Neural cell (in vitro differentiated cells): ENCODE data around the gene CLIP1. TPM values are rescaled to one million over a fixed set of nuclear protein-coding genes. Genes with fewer than 3 reads are reported as not detected.

Experiments
- H2AFZ ChIP-seq: fragments of 200-600, 300-800 bp; sonication (generic), shearing (Covaris generic); 2 replicates; pipeline ENCODE4 v1.6.0; 2014; ENCODE audit warnings: low read depth, mild to moderate bottlenecking, antibody characterized with exemption, low read length, moderate library complexity
- H3F3A ChIP-seq: fragments of 200-600 bp; shearing (Covaris generic); 2 replicates; pipeline ENCODE4 v1.6.1; 2016; ENCODE audit warnings: mild to moderate bottlenecking, moderate library complexity, mixed read lengths, antibody characterized with exemption, low read length; ENCODE audit not compliant: insufficient read depth, poor library complexity, severe bottlenecking
- H3K27ac ChIP-seq: fragments of 200-600, 300-800 bp; sonication (generic), shearing (Covaris generic); 2 replicates; pipeline ENCODE4 v1.5.1; 2014; ENCODE audit warnings: mild to moderate bottlenecking, low read length, moderate library complexity
- H3K27me3 ChIP-seq: fragments of 300-800, 200-600 bp; sonication (generic), shearing (Covaris generic); 2 replicates; pipeline ENCODE4 v1.6.0; 2014; ENCODE audit warnings: mild to moderate bottlenecking, low read depth, low read length, moderate library complexity; ENCODE audit not compliant: insufficient read depth
- H3K36me3 ChIP-seq: fragments of 300-800, 200-600 bp; sonication (generic), shearing (Covaris generic); 2 replicates; pipeline ENCODE4 v1.5.1; 2014; ENCODE audit warnings: mild to moderate bottlenecking, antibody characterized with exemption, low read length, moderate library complexity; ENCODE audit not compliant: insufficient read depth
- H3K4me2 ChIP-seq: fragments of 300-800, 200-600 bp; sonication (generic), shearing (Covaris generic); 2 replicates; pipeline ENCODE4 v1.6.0; 2014; ENCODE audit warnings: mild to moderate bottlenecking, low read length
- H3K4me3 ChIP-seq: fragments of 300-800, 200-600 bp; sonication (generic), shearing (Covaris generic); 2 replicates; pipeline ENCODE4 v1.5.1; 2014; ENCODE audit warnings: mild to moderate bottlenecking, low read length, moderate library complexity
- H3K79me2 ChIP-seq: fragments of 200-600 bp; shearing (Covaris generic); replicated peaks from 2 replicates; pipeline ENCODE4 v1.6.0; 2014; ENCODE audit warnings: mild to moderate bottlenecking, low read length, moderate library complexity; ENCODE audit not compliant: insufficient read depth
- H3K9ac ChIP-seq: fragments of 300-800, 200-600 bp; sonication (generic), shearing (Covaris generic); 2 replicates; pipeline ENCODE4 v1.6.1; 2016; ENCODE audit warnings: mild to moderate bottlenecking, low read length, mixed read lengths
- H3K9me2 ChIP-seq: fragments of 200-600 bp; shearing (Covaris generic); 2 replicates; pipeline ENCODE4 v1.6.1; 2016; ENCODE audit warnings: mild to moderate bottlenecking, low read length, mixed read lengths; ENCODE audit not compliant: insufficient read depth
- H3K9me3 ChIP-seq: fragments of 200-600, 300-800 bp; sonication (generic), shearing (Covaris generic); 2 replicates; pipeline ENCODE4 v1.6.1; 2016; ENCODE audit warnings: mild to moderate bottlenecking, mixed run types, low read length, moderate library complexity, mixed read lengths
- H4K20me1 ChIP-seq: fragments of 200-600 bp; shearing (Covaris generic); 2 replicates; pipeline ENCODE4 v1.6.1; 2016; ENCODE audit warnings: mild to moderate bottlenecking, mixed run types; ENCODE audit not compliant: insufficient read depth
- EP300 ChIP-seq: fragments of 450-650 bp; conservative IDR thresholded peaks from 2 replicates; pipeline ENCODE4 v1.6.1; 2014; ENCODE audit warnings: antibody characterized with exemption, mild to moderate bottlenecking, moderate library complexity; ENCODE audit not compliant: poor library complexity, severe bottlenecking
- EZH2 ChIP-seq: fragments of 200-600, 300-800 bp; shearing (Covaris generic), sonication (generic); IDR thresholded peaks from 2 replicates; pipeline ENCODE4 v1.6.1; 2014; ENCODE audit warnings: antibody characterized with exemption, low read length, borderline replicate concordance, mild to moderate bottlenecking; ENCODE audit not compliant: insufficient read depth, poor library complexity, severe bottlenecking
- MXI1 ChIP-seq: fragments of 450-650 bp; conservative IDR thresholded peaks from 2 replicates; pipeline ENCODE4 v1.6.1; 2014; ENCODE audit warnings: antibody characterized with exemption, mild to moderate bottlenecking; ENCODE audit not compliant: poor library complexity, severe bottlenecking
- POLR2AphosphoS5 ChIP-seq: IDR thresholded peaks from 2 replicates; pipeline ENCODE4 v1.6.1; 2012
- RAD21 ChIP-seq: fragments of 450-650 bp; conservative IDR thresholded peaks from 2 replicates; pipeline ENCODE4 v1.6.1; 2014; ENCODE audit warnings: antibody characterized with exemption, mild to moderate bottlenecking, moderate library complexity
- SMC3 ChIP-seq: fragments of 450-650 bp; conservative IDR thresholded peaks from 2 replicates; pipeline ENCODE4 v1.6.1; 2014; ENCODE audit warnings: antibody characterized with exemption, mild to moderate bottlenecking, moderate library complexity; ENCODE audit not compliant: poor library complexity
- TAF1 ChIP-seq: IDR thresholded peaks from 2 replicates; pipeline ENCODE4 v1.6.1; 2012; ENCODE audit warnings: low read depth
- polyA plus RNA-seq: library from polyadenylated mRNA; depleted of rRNA; stranded (reverse); fragments of >200 nt; gene quantifications from 2 replicates; pipeline ENCODE4 v1.2.3, GENCODE V29; 2014
- TF ChIP-seq, protein P1 (sequence below): IDR thresholded peaks from 2 replicates; pipeline ENCODE4 v1.6.1; 2012; ENCODE audit warnings: borderline replicate concordance
- TF ChIP-seq, protein P2 (sequence below): fragments of 450-650 bp; IDR thresholded peaks from 2 replicates; pipeline ENCODE4 v1.5.1; 2014; ENCODE audit warnings: antibody characterized with exemption, mild to moderate bottlenecking, moderate library complexity; ENCODE audit not compliant: poor library complexity, severe bottlenecking

The CLIP1 gene
- polyA plus RNA-seq, 1 donor from 2014 or later: 67.4 TPM

GRCh38 chr12:122291431-122291830 is 131.0 kb downstream of the CLIP1 start:
- no peaks in the 10 kb centered on the region for H3K27me3 ChIP-seq
- no peak overlapping the region for H3K4me3 ChIP-seq
- no peaks in the 10 kb centered on the region for H3K79me2 ChIP-seq
- H3F3A ChIP-seq: no peaks in the 10 kb centered on the region
- no peaks in the 10 kb centered on the region for H3K9me2 ChIP-seq
- H3K9me3 ChIP-seq: no peaks in the 10 kb centered on the region
- H4K20me1 ChIP-seq: no peaks in the 10 kb centered on the region
- no peak overlapping the region for H3K27ac ChIP-seq
- TF ChIP-seq, protein P1, sequence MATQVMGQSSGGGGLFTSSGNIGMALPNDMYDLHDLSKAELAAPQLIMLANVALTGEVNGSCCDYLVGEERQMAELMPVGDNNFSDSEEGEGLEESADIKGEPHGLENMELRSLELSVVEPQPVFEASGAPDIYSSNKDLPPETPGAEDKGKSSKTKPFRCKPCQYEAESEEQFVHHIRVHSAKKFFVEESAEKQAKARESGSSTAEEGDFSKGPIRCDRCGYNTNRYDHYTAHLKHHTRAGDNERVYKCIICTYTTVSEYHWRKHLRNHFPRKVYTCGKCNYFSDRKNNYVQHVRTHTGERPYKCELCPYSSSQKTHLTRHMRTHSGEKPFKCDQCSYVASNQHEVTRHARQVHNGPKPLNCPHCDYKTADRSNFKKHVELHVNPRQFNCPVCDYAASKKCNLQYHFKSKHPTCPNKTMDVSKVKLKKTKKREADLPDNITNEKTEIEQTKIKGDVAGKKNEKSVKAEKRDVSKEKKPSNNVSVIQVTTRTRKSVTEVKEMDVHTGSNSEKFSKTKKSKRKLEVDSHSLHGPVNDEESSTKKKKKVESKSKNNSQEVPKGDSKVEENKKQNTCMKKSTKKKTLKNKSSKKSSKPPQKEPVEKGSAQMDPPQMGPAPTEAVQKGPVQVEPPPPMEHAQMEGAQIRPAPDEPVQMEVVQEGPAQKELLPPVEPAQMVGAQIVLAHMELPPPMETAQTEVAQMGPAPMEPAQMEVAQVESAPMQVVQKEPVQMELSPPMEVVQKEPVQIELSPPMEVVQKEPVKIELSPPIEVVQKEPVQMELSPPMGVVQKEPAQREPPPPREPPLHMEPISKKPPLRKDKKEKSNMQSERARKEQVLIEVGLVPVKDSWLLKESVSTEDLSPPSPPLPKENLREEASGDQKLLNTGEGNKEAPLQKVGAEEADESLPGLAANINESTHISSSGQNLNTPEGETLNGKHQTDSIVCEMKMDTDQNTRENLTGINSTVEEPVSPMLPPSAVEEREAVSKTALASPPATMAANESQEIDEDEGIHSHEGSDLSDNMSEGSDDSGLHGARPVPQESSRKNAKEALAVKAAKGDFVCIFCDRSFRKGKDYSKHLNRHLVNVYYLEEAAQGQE: no peak
- no peak for TF ChIP-seq POLR2AphosphoS5
- TF ChIP-seq EP300: no peak
- TF ChIP-seq MXI1: no peak
- TF ChIP-seq, protein P2, sequence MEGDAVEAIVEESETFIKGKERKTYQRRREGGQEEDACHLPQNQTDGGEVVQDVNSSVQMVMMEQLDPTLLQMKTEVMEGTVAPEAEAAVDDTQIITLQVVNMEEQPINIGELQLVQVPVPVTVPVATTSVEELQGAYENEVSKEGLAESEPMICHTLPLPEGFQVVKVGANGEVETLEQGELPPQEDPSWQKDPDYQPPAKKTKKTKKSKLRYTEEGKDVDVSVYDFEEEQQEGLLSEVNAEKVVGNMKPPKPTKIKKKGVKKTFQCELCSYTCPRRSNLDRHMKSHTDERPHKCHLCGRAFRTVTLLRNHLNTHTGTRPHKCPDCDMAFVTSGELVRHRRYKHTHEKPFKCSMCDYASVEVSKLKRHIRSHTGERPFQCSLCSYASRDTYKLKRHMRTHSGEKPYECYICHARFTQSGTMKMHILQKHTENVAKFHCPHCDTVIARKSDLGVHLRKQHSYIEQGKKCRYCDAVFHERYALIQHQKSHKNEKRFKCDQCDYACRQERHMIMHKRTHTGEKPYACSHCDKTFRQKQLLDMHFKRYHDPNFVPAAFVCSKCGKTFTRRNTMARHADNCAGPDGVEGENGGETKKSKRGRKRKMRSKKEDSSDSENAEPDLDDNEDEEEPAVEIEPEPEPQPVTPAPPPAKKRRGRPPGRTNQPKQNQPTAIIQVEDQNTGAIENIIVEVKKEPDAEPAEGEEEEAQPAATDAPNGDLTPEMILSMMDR: no peak
- no peak for TF ChIP-seq TAF1
- no peak for TF ChIP-seq RAD21
- no peak for TF ChIP-seq SMC3
- no peak for TF ChIP-seq EZH2
- no peak overlapping the region for H3K9ac ChIP-seq
- H3K36me3 ChIP-seq: no peaks in the 10 kb centered on the region
- H2AFZ ChIP-seq: no peak overlapping the region
- no peak overlapping the region for H3K4me2 ChIP-seq

DNA sequence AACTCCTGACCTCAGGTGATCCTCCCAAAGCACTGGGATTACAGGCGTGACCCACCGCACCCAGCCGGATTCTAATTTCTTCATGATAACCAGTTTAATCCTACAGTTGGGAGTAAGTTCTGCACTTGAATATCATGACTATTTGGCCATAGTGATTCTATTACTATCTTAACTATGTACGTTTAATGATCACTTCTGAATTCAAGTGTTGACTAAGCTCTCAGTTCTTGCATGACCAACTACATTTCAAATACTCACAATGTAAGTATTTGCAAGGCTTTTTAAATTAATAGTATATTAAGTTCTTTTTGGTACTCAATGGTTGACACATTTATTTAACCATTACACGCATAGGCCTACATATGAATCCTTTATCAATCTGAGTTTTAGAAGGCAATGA is 138.8 kb downstream of the CLIP1 start:
- no peaks in the 10 kb centered on the region for H3K9me2 ChIP-seq
- no peak overlapping the region for H3K27ac ChIP-seq
- H3K4me2 ChIP-seq: no peak overlapping the region
- H3K9ac ChIP-seq: no peak overlapping the region
- peaks cover 3% of the 10 kb centered on the region for H3K36me3 ChIP-seq
- no peaks in the 10 kb centered on the region for H4K20me1 ChIP-seq
- no peak overlapping the region for H3K4me3 ChIP-seq
- no peak overlapping the region for H2AFZ ChIP-seq
- H3K27me3 ChIP-seq: no peaks in the 10 kb centered on the region
- H3K9me3 ChIP-seq: no peaks in the 10 kb centered on the region
- no peaks in the 10 kb centered on the region for H3F3A ChIP-seq
- no peak for TF ChIP-seq POLR2AphosphoS5
- TF ChIP-seq TAF1: no peak
- TF ChIP-seq MXI1: no peak
- no peak for TF ChIP-seq RAD21
- no peak for TF ChIP-seq EZH2
- TF ChIP-seq EP300: no peak
- no peak for TF ChIP-seq SMC3
- TF ChIP-seq, protein P1: no peak
- TF ChIP-seq, protein P2: no peak
- H3K79me2 ChIP-seq: no peaks in the 10 kb centered on the region
